Cardiac fibroblast (primary cell): ENCODE results near the gene MC3R.
"Not testable (repeated sequence)": the region's sequence is repeated elsewhere in the genome, so short reads cannot be mapped to it uniquely, and the experiment has no call there.

Experiments
- DNase-seq, 2 donors: peaks; one replicate each; pipeline versions ENCODE4 v3.0.0 to v3.0.0-alpha.2; 2010; ENCODE audit warnings: low read depth in 2 of 2
- H3K4me3 ChIP-seq, 2 donors: replicated peaks in 1 of 2; 1 replicate in 1 of 2; 2 replicates in 1 of 2; pipeline ENCODE4 v1.5.1; 2011; ENCODE audit warnings: low read depth in 2 of 2, low read length in 2 of 2, mild to moderate bottlenecking in 2 of 2, moderate library complexity in 1 of 2
- CTCF ChIP-seq: IDR thresholded peaks from one replicate; pipeline ENCODE4 v1.5.1; 2011; ENCODE audit warnings: low read depth, mild to moderate bottlenecking, low read length, inconsistent platforms

Gene MC3R

GRCh38 chr20:56208121-56208520, 40.4 kb upstream of the MC3R start:
- no peak for TF ChIP-seq CTCF
- DNase-seq, result no peak
- H3K4me3 ChIP-seq, result no peak overlapping the region

GRCh38 chr20:56211051-56211450, 37.5 kb upstream of the MC3R start:
- no peak overlapping the region for H3K4me3 ChIP-seq
- no peak for TF ChIP-seq CTCF
- no peak for DNase-seq

GRCh38 chr20:56212091-56212490, 36.4 kb upstream of the MC3R start:
- no peak for DNase-seq
- no peak for TF ChIP-seq CTCF

GRCh38 chr20:56213321-56213720, 35.2 kb upstream of the MC3R start:
- no peak overlapping the region for H3K4me3 ChIP-seq
- no peak for DNase-seq
- no peak for TF ChIP-seq CTCF

More at GRCh38 chr20:56212091-56212490, 36.4 kb upstream of the MC3R start:
- no peak overlapping the region for H3K4me3 ChIP-seq

GRCh38 chr20:56215115-56215514, 33.4 kb upstream of the MC3R start:
- TF ChIP-seq CTCF, result no peak
- H3K4me3 ChIP-seq, result no peak overlapping the region
- no peak for DNase-seq

GRCh38 chr20:56217829-56218228, 30.7 kb upstream of the MC3R start:
- H3K4me3 ChIP-seq, result no peak overlapping the region
- no peak for DNase-seq
- TF ChIP-seq CTCF, result no peak

GRCh38 chr20:56221186-56221585, 27.3 kb upstream of the MC3R start:
- DNase-seq, H3K4me3 ChIP-seq: not testable (repeated sequence)
